ENCODE data around the gene OR2T12.
"Not testable (repeated sequence)": the region's sequence is repeated elsewhere in the genome, so short reads cannot be mapped to it uniquely, and the experiment has no call there.

Gene OR2T12

DNA sequence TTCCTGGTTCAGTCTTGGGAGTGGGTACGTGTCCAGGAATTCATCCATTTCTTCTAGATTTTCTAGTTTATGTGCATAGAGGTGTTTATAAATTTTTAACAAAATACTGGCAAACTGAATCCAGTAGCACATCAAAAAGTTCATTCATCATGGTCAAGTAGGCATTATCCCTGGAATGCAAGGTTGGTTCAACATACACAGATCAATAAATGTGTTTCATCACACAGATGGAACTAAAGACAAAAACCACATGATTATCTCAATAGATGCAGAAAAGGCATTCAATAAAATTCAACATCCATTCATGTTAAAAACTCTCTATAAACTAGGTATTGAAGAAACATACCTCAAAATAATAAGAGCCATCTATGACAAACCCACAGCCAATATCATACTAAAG, 43.9 kb downstream of the OR2T12 start:
- H3K9ac ChIP-seq (ENCODE audit: low read length); H3K4me3 ChIP-seq (ENCODE audit: low read depth in 1 of 2, low read length in 2 of 2); H3K36me3 ChIP-seq (ENCODE audit: insufficient read depth, low read length); H3K27ac ChIP-seq (ENCODE audit: low read depth, low read length); H3K27me3 ChIP-seq (ENCODE audit: control insufficient read depth in 1 of 2, insufficient read depth in 2 of 2, low read length in 2 of 2); H3K9me3 ChIP-seq (ENCODE audit: low read length); H3K4me1 ChIP-seq (ENCODE audit: insufficient read depth, low read length): not testable (repeated sequence)

DNA sequence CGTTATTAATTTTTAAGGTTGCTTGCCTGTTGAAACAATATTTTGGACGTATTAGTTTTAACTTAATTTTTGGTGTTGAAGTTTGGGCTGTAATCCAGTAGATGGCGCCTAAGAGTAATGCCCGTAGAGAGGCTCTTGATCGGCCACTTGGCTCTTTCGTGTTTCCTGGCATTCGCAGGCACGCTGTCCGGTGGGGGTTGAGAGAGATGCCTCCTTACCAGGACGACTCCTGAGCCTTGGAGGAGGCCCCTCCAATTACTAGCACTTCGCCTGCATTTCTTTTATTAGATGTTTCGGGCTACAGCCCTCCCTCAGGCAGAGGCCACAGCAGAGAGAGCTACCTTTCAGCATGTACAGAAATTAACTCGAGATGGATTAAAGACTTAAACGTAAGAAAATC, 60.0 kb downstream of the OR2T12 start:
- no peak overlapping the region for H3K9ac ChIP-seq (ENCODE audit: low read length)
- H3K27ac ChIP-seq (ENCODE audit: low read depth, low read length), result no peak overlapping the region
- H3K36me3 ChIP-seq (ENCODE audit: insufficient read depth, low read length), result no peaks in the 10 kb centered on the region
- H3K4me3 ChIP-seq (ENCODE audit: low read depth in 1 of 2, low read length in 2 of 2), result no peak overlapping the region
- no peaks in the 10 kb centered on the region for H3K9me3 ChIP-seq (ENCODE audit: low read length)
- H3K4me1 ChIP-seq (ENCODE audit: insufficient read depth, low read length), result no peaks in the 10 kb centered on the region
- H3K27me3 ChIP-seq (ENCODE audit: control insufficient read depth in 1 of 2, insufficient read depth in 2 of 2, low read length in 2 of 2), result no peaks in the 10 kb centered on the region

Measured in muscle layer of colon (tissue), 2 donors.